NOMO-1 treated with DMSO at 0.1 percent for 48 hours (cell line): ENCODE data around the gene GET4.
"Not testable (repeated sequence)": the region's sequence is repeated elsewhere in the genome, so short reads cannot be mapped to it uniquely, and the experiment has no call there.

Source experiments
- DNase-seq: peaks from one replicate; lab custom pipeline; 2025; ENCODE audit not compliant: unreplicated experiment; lab: John Stamatoyannopoulos, UW

GET4 gene

DNA sequence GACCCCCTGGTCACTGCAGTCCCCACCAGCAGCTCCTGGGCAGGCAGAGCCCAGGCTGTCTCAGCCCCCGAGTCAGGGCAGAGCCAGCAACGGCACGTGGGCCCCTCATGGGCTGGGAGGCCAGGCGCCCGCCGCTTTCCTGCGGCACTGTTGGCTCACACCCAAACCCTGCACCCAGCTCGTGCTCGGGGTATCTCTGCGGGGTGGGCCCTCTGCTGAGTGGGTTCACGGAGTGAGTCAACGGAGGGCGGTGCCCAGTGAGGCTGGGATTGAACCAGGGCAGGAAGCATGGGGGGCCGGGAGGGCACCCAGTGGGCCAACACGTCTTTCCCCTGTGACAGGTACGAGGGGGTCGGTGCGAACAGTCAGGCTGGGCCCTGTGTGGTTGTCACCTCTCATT is 49.2 kb downstream of the GET4 start:
- no peak for DNase-seq

DNA sequence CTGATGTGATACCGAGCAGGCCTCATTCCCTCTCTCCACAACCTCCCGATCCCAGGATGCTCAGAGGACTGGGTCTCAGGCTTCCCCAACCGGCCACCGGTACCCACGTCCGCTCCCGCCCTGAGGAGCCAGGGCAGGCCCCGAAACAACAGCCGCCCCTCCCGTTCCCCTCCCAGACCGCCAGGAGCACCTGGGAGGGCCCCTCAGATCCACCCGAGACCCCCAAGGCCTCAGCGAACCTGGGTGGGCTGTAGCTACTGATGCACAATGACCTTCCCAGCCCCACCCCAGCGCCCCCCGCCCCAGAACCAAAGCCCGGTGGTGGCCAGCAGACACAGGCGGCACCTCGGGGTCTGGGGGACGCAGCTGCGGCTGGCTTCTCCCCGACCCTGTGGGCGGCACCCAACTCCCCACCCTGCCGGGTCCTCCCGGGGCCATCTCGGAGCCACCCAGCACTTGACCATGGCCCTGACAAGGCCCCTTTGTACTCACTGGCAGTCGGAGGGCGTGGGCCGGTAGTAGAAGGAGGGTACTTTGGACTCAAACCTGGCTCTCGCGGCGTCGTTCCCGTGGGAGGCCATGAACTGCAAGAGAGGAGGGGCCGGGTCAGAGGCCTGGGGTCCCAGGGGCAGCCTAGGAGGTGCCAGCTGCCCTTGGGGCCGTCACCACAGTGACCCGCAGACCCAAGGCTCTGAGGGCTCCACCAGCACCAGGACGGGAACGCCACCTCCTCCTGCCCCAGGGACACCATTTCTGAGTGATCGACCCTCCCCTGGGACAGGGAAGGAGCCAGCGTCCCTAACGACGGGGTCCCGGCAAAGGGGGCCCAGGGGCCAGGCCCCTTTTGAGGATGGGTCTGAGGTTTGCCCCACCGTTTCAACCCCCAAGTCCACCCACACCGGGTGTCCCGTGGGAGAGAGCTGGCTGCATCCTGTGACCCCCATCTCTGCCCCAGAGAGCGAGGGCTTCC is 50.0 kb downstream of the GET4 start:
- DNase-seq = no peak

GRCh38 chr7:927031-927671 is 50.8 kb downstream of the GET4 start:
- DNase-seq = no peak

- no peak for DNase-seq
Measured at GRCh38 chr7:929311-929711, 53.0 kb downstream of the GET4 start.

GRCh38 chr7:930975-931758 is 54.8 kb downstream of the GET4 start:
- peak; percentile 77 for DNase-seq

- DNase-seq = no peak
Measured at GRCh38 chr7:931871-932650, 55.7 kb downstream of the GET4 start.

GRCh38 chr7:932651-932975 is 56.3 kb downstream of the GET4 start:
- DNase-seq = no peak

- no peak for DNase-seq
Measured at GRCh38 chr7:934469-935163, 58.3 kb downstream of the GET4 start.

DNA sequence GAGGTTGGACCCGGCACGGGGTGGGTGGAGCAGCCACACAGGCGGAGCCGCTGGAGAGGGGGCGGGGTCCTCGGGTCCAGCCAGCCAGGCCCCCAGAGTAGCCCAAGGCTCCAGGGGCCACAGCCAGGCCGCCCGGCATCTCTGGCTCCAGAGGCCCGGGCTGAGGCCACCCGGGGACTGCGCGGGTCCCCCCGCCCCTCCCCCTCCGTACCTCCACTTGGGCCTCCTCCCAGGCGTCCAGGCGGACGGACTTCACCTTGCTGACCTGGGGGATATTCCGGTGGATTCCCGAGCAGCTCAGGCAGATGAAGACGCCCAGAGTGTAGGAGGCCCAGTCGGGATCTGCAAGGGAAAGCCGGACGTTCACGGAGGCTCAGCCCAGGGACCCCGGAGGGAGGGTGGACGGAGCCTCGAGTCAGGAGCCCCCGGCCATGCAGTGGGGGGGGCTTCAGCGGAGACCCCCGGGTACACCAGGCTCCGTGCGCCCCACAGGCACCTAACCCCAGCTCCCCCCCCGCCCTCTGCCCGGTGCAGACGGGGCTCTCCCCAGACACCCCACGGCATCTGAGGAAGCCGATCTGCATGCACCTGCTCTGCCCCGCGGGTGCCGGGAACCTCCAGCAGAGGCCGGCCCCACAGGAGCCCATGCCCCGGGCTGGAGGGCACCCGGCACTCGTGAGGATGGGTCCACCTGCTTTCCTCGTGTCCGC is 59.0 kb downstream of the GET4 start:
- no peak for DNase-seq

- no peak for DNase-seq
Measured at GRCh38 chr7:935874-936385, 59.6 kb downstream of the GET4 start.

DNA sequence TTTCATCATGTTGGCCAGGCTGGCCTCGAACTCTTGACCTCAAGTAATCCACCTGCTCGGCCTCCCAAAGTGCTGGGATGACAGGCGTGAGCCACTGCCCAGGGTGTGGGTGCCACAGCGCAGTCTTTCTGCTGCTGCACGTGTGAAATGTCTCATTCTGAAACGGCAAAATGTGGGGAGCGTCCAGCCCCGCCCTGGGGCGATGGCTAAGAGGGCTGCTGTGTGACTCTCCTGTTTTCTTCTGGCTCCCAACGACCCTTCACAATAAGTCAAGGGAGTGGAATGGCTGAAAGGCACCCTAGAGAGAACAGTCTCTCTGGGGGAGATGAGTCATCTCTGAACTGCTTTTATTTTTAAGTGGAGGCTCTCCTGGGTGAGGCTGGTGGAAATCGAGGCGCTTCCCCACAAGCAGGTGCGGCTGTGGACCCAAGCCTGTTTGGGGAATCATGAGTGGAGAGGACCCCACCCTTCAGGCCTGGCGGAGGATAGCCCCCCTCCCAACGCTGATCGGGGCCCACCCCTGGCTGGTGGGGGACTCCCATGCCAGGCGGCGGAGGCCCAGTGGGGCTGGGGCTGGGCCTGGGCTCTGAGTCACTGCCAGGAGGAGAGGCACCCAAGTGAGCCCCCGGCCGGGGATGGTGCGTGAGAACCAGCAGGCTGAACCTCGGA is 60.2 kb downstream of the GET4 start:
- DNase-seq = peak; percentile 57

DNA sequence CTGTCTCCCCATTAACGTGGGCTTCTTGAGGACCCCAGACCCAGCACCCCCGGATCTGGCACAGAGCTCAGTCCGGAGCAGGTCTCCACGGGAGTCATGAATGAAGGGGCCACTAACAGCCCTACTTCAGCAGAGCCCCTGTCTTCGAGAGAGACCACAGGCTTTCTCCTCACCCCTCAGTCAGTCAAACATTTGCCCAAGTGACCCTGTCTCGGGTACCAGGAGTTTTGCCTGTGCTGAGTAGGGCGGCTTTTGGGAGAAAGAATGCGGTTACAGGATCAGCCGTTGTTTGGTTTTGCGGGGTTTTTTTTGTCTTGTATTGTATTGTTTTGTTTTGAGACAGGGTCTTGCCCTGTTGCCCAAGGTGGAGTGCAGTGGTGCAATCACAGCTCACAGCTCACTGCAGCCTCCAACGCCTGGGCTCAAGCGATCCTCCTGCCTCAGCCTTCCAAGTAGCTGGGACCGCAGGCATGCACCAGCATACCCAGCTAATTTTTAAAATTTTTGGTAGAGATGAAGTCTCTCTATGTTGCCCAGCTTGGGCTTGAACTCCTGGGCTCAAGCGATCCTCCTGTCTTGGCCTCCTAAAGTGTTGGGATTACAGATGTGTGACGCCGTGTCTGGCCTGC is 61.6 kb downstream of the GET4 start:
- peak; percentile 48 for DNase-seq

GRCh38 chr7:938546-939185 is 62.3 kb downstream of the GET4 start:
- DNase-seq = no peak

GRCh38 chr7:939843-940242 is 63.5 kb downstream of the GET4 start:
- DNase-seq = no peak

DNA sequence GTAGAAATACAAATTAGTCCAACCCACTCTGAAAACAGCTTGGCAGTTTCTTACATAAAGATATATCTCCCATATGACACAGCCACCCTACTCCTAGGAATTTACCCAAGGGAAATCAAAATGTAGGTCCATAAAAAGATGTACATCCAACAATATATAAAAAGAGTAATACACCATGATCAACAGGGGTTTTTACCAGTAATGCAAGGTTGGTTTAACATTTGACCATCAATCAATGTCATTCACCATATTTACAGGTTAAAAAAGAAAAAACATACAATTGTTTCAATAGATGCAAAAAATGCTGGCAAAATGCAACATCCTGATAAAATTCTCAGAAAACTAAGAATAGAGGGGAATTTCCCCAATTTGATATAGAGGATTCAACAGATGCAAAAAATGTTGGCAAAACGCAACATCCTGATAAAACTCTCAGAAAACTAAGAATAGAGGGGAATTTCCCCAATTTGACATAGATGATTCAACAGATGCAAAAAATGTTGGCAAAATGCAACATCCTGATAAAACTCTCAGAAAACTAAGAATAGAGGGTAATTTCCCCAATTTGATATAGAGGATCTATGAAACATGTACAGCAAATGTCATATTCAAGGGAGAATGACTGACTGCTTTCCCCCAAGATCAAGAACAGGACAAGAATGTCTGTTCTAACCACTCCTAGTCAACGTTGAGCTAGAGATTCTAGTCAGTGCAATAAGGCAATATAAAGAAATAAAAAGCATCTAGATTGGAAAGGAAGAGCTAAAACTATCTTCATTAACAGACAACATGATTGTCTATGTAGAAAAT is 64.5 kb downstream of the GET4 start:
- no peak for DNase-seq

DNA sequence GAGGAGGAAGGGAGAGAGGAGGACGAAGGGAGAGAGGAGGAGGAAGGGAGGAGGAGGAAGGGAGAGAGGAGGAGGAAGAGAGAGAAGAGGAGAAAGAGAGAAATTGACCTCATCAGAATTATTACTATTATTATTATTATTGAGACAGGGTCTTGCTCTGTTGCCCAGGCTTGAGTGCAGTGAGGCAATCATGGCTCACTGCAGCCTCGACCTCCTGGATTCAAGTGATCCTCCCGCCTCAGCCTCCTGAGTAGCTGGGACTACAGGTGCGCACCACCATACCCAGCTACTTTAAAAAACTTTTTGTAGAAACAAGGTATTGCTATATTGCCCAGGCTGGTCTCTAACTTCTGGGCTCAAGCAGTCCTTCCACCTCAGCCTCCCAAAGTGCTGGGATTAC is 67.4 kb downstream of the GET4 start:
- not testable (repeated sequence) for DNase-seq

GRCh38 chr7:944744-945143 is 68.4 kb downstream of the GET4 start:
- no peak for DNase-seq
